Measurements from ENCODE around the gene KRT72. TPM values are rescaled to one million over a fixed set of nuclear protein-coding genes. Genes with fewer than 3 reads are reported as not detected.

Gene KRT72
- polyA plus RNA-seq, 1 donor (not counting 4 experiments of a cell fraction or from before 2014, with no cell fraction given) = not detected

- no peak for DNase-seq (ENCODE audit: low read depth, low spot score)
- FAIRE-seq = no peak
- Histone ChIP-seq H3K27me3 (ENCODE audit: control insufficient read depth, extremely low read depth, insufficient read depth, low read length) (peaks cover 3% of the 10 kb centered on the region), H3K9ac (ENCODE audit: control insufficient read depth, extremely low read depth, insufficient read depth, low read length) (no peak overlapping the region), H2AFZ (ENCODE audit: control insufficient read depth, low read length) (no peak overlapping the region), H3K9me3 (ENCODE audit: control insufficient read depth, low read depth, low read length) (no peaks in the 10 kb centered on the region), H3K27ac (ENCODE audit: control insufficient read depth, insufficient read depth, low read length) (no peak overlapping the region), H3K36me3 (ENCODE audit: control insufficient read depth in 2 of 2, extremely low read depth in 1 of 2, insufficient read depth in 2 of 2, low read length in 2 of 2) (no peaks in the 10 kb centered on the region), H3K79me2 (ENCODE audit: control insufficient read depth, insufficient read depth, low read length) (no peaks in the 10 kb centered on the region), H3K4me2 (ENCODE audit: control insufficient read depth, extremely low read depth, insufficient read depth, low read depth, low read length) (no peak overlapping the region), H3K4me1 (ENCODE audit: control insufficient read depth, extremely low read depth, insufficient read depth, low read length) (no peaks in the 10 kb centered on the region), H4K20me1 (ENCODE audit: control insufficient read depth, extremely low read depth, insufficient read depth, low read length) (no peaks in the 10 kb centered on the region), H3K4me3 (ENCODE audit: control insufficient read depth in 2 of 3, extremely low read depth in 1 of 3, insufficient read depth in 2 of 3, low read depth in 1 of 3, low read length in 3 of 3) (no peak overlapping the region), H3K9me1 (ENCODE audit: control insufficient read depth, extremely low read depth, insufficient read depth, low read length) (no peaks in the 10 kb centered on the region)
- TF ChIP-seq CTCF (optimal IDR thresholded peaks at IDR 0.05 in 1 of 3, IDR thresholded peaks at IDR 0.05 in 1 of 3, conservative IDR thresholded peaks at IDR 0.05 in 1 of 3; ENCODE audit: extremely low read depth in 1 of 3, insufficient read depth in 2 of 3, low read length in 3 of 3) (no peak), EZH2 (IDR thresholded peaks at IDR 0.05; ENCODE audit: low read length) (no peak)
- dilution Hi-C loops (cut with MboI; ENCODE audit: extremely low pct_ligation_motif_present, low sequenced_read_pairs) = no loop called here
Observed at GRCh38 chr12:52555577-52555976, 45.7 kb downstream of the KRT72 start.

GRCh38 chr12:52552681-52553195 is 48.5 kb downstream of the KRT72 start, which contains the start of gene KRT71:
TSS of gene KRT71 (minus strand) at chr12:52553145. CDS start at chr12:52553077, 68 bp downstream.
- TF ChIP-seq CTCF (optimal IDR thresholded peaks at IDR 0.05 in 1 of 3, IDR thresholded peaks at IDR 0.05 in 1 of 3, conservative IDR thresholded peaks at IDR 0.05 in 1 of 3; ENCODE audit: extremely low read depth in 1 of 3, insufficient read depth in 2 of 3, low read length in 3 of 3) (no peak), EZH2 (IDR thresholded peaks at IDR 0.05; ENCODE audit: low read length) (no peak)
- Histone ChIP-seq H3K27me3 (ENCODE audit: control insufficient read depth, extremely low read depth, insufficient read depth, low read length) (peaks cover 16% of the 10 kb centered on the region), H2AFZ (ENCODE audit: control insufficient read depth, low read length) (no peak within 1 kb of the TSS), H3K4me2 (ENCODE audit: control insufficient read depth, extremely low read depth, insufficient read depth, low read depth, low read length) (no peak within 1 kb of the TSS), H3K79me2 (ENCODE audit: control insufficient read depth, insufficient read depth, low read length) (no peaks in the 10 kb centered on the region), H3K36me3 (ENCODE audit: control insufficient read depth in 2 of 2, extremely low read depth in 1 of 2, insufficient read depth in 2 of 2, low read length in 2 of 2) (no peaks in the 10 kb centered on the region), H3K9ac (ENCODE audit: control insufficient read depth, extremely low read depth, insufficient read depth, low read length) (no peak within 1 kb of the TSS), H3K9me3 (ENCODE audit: control insufficient read depth, low read depth, low read length) (no peaks in the 10 kb centered on the region), H4K20me1 (ENCODE audit: control insufficient read depth, extremely low read depth, insufficient read depth, low read length) (no peaks in the 10 kb centered on the region), H3K4me3 (ENCODE audit: control insufficient read depth in 2 of 3, extremely low read depth in 1 of 3, insufficient read depth in 2 of 3, low read depth in 1 of 3, low read length in 3 of 3) (no peak within 1 kb of the TSS), H3K4me1 (ENCODE audit: control insufficient read depth, extremely low read depth, insufficient read depth, low read length) (no peaks in the 10 kb centered on the region), H3K27ac (ENCODE audit: control insufficient read depth, insufficient read depth, low read length) (no peak within 1 kb of the TSS), H3K9me1 (ENCODE audit: control insufficient read depth, extremely low read depth, insufficient read depth, low read length) (no peaks in the 10 kb centered on the region)
- DNase-seq (ENCODE audit: low read depth, low spot score) (no peak), FAIRE-seq (no peak)
- dilution Hi-C loops (cut with MboI; ENCODE audit: extremely low pct_ligation_motif_present, low sequenced_read_pairs) = no loop called here

All from keratinocyte (primary cell).